GM19043 (cell line): Measurements from ENCODE around the gene BCR.

Source experiments
- ATAC-seq: cut with Tn5 transposase; IDR thresholded peaks from one replicate; pipeline ENCODE4 v1.9.1; 2021; ENCODE audit warnings: low read depth; ENCODE audit not compliant: unreplicated experiment

BCR gene

DNA sequence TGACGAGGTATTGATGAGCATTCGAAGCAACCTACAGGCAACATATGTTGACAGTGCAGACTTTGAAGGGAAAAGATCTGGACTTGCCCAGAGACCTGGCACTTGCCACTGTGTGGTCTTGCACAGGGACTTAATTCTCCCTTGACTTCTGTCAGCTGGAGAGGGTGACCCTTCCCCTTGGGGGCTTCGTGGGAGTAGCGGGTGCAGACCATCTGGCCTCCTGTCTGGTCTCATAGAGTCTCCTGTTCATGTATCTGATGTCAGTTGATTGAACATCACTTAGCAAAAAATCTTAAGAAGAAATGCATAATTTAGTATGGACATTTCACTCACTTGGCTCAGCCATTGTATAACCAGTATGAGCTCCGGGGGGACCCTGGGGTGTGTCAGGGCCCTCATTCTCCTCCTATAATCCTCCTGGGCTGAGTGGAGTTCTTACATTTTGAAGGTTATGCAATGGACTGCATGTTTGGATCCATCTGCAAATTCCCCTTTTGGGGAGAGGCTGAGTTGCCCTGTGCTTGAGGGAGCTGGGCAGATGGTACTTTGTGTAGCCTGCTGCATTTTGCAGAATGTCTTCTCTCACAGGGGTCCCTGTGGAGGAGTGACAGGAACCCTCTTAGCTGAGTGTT lies 13.0 kb downstream of the BCR start:
- no peak for ATAC-seq

DNA sequence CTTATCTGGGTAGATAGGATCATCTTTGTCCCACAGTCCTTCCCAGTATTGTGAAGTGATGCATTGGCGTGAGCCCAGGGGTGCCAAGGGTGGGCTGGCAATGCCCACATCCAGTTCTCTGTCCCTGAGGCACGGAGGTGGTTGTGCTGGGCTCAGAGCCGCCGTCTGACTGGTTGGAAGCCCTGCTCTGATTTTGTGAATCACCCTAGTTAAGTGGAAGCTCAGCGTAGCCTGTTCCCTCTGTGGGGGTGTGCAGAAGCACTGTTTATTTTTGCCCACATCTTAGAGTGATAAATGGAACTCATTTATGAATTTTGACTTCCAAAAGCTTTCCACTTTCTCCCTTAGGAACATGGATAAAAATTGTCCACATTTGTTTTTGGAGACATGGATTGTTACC lies 13.6 kb downstream of the BCR start:
- no peak for ATAC-seq

DNA sequence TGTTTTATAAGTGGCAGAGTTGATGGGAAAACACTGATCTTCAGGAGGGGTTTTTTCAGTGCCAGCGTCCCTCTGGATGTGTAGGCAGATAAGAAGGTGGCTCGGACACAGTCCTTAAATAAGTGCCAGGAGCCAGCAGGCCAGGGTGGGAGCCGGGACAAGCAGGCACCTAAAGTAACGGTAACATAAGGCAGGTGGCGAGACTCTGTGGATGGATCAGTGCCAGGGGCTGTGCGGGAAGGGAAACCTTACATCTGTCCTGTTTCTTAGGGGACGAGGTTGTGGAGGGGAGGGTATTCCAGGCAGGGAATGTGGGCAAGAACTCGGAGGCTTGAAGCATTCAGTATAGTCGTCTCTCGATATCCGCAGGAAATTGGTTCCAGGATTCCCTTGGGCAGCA lies 15.9 kb downstream of the BCR start:
- no peak for ATAC-seq

DNA sequence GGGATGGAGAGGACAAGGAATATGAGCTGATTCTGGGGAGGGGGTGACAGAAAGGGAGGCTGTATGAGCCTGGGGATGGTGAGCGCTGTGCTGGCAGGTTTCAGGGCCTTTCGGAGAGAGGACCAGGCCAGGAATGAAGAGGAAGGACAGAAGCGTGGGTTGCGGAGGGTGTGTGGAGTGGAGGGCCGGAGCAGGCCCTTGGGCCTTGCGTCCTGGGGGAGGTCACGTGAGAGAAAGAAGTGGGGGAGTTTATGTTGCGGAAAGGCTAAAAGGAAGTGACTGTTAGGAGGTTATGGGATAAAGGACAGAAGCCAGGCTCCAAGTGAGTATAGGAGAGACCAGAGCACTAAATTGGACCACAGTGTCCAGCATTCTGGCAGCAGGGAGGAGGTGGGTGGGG lies 17.5 kb downstream of the BCR start:
- no peak for ATAC-seq

DNA sequence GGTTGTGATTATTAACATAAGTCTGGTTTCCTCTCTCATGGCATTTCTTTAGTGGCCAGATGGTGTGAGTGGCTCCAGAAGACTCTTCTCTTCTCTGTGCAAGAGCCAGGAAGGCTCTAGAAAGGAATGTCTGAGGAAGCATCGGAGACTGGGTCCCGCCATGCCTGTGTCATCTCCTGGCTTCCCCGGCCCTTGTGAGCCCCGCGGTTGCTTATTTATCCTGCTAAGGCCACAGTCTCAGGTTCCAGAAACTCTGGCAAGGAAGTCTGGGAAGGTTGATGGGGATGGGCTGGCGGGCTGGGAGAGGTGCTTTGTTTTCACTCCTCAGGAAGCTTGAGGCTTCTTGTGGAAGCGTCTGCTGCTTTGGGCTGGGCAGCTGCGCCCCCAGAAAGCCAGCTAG lies 18.9 kb downstream of the BCR start:
- no peak for ATAC-seq

DNA sequence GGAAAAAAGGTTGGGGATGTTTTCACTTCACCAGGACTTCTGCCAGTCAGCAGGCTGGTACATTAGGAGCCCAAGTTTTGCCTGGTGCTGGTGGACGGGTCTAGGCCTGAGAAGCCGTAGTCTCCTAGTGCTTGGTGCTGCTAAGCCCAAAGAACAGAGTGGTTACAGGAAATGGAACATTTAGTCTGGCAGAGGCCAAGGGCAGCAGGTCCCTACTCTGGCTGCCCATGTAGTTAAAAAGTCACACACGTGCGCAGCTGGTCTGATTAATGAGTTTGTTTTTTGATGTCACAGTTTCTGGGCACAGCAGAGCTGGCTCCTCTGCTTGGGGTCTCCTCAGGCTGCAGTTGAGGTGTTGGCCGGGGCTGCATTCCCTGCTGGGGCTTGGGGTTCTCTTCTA lies 20.6 kb downstream of the BCR start:
- ATAC-seq: no peak

DNA sequence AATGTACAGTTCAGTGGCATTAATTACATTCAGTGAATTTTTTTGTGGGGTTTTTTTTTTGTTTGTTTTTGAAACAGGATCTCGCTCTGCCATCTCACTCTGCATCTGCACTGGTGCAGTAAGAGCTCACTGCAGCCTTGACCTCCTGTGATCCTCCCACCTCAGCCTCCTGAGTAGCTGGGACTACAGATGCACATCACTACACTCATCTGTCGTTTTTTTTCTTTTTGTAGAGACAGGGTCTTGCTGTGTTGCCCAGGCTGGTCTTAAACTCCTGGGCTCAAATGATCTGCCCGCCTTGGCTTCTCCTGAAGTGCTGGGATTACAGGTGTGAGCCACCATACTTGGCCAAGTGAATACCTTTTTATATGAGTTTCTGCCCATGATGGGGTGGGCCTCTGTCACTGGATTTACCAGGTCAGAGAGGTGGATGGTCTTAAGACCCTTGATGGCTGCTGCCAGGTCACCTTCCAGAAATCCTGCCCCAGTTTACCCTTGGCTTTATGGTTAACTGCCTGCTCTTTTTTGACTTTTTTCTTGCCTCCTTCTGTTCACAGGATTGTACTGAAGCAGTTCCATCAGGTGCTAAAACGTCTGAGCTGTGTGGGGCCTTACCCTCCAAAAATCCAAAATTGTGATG lies 22.6 kb downstream of the BCR start:
- ATAC-seq: no peak

DNA sequence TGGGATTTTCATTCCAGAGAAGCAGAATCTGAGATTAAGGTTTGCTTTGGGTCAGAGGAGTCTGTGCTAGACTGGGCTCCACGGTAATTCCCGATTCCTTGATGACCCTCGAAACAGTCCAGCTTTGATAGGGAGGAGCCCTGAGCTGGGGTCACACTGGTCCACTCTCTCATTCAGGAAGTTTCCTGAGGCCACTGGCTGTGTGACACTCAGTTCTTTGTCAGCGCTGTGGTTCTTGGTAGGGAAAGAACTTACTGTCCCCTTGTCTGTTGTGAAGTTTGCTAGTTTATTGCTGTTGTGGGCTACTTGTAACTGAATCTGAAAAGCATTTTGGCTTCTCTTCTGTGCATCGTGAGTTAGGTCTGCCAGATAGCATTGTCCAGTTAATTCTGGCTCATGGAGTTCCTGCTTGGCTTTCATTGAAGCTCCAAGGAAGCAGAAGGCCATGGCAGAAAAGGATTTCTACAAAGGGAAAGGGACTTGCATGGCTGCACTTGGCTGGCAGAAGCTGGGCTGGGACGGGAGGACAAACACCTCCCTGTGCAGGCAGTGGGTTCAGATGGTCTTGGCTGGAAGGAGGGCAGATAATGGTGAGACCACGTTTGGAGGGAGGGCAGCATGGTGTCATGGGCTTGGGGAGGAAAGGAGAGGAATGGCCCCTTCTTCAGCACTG lies 23.3 kb downstream of the BCR start:
- no peak for ATAC-seq

DNA sequence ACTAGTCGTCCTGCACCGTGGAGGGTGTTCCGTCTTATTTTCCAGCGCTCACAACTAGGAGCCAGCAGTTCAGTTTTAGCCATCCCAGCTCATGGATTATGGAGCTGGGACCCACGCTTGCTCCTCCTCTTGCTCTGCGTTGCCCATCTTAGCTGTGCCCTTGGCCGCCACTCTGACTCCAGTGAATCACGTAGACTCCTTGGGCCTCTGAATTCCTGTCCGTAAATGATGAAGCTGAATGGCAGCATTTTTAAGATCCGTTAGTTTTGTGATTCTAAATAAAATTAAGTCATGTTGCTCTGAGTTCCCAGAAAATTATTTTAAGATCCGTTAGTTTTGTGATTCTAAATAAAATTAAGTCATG lies 23.8 kb downstream of the BCR start:
- no peak for ATAC-seq

DNA sequence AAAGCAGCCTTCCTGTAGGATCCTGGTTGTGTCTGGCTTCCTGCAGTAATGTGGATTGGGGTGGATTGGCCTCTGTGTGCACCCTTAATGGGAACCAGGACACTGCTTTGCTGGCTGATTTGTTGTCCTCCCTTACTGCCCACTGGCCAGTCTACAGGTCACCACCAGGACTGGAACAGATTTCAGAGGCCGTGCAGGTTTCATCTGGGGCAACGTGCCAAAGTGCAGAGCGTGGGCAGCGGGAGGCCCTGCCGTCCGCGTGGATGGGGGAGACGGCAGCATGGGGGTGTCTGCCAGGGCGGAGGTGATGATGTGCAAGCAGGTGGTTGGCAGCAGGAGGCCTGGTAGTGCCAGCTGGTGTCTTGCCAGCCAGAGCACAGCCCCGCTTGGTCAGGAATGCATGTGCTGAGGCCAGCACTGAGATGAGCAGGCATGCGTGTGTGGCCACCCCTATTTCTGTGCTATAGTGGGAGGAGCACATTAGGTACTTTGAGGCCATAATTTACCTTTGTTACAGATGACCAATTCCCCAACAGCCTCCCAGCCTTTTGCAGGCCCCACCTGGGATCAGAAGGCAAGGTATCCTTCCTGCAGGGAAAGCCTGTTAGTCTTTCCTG lies 24.3 kb downstream of the BCR start:
- no peak for ATAC-seq

DNA sequence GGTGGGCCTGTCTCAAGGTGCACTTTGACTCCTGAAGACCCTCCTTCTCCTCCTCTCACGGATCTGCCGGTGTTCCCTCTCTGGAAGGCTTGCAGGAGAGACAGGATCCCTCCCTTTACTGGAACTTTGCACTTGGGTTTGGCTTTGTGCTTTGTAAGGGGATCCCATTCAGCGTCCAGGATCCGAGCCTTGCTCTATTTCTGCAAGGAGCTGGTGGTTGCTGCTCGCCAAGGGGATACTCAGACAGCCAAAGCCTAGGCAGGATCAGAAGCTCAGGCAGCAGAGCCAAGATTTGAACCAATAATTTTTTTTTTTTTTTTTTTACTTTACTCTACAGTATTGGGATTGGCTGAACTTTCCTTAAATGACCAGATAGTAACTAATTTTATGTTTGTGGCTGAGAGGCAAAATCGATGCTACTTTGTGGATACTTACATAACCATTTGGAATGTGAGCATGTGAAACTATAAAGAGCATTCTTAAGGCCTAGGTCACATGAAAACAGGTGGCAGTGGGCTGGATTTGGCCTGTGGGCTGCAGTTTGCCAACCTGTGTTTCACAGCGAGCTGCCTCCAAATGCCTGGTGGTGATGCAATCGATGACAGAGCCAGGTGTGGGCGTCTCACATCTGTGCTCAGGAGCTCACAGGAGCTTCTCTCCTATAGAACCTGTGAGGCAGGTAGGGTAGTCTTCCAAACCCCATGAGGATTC lies 25.2 kb downstream of the BCR start:
- no peak for ATAC-seq

DNA sequence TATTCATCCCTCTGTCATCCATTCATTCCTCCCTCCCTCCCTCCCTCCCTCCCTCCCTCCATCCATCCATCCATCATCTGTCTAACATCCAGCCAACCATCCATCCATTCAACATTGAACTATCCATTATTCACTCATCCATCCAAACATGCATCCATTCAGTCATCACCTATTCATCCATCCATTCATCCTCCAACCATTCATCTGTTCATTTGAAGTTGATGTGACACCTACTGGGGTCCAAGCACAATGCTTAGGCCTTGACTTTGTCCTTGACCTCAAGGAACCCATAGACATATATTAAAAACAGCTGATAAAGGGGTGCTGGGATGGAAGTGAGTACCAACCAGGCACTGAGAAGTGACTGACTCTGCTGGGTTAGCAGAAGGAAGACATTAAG lies 26.6 kb downstream of the BCR start:
- ATAC-seq: no peak

DNA sequence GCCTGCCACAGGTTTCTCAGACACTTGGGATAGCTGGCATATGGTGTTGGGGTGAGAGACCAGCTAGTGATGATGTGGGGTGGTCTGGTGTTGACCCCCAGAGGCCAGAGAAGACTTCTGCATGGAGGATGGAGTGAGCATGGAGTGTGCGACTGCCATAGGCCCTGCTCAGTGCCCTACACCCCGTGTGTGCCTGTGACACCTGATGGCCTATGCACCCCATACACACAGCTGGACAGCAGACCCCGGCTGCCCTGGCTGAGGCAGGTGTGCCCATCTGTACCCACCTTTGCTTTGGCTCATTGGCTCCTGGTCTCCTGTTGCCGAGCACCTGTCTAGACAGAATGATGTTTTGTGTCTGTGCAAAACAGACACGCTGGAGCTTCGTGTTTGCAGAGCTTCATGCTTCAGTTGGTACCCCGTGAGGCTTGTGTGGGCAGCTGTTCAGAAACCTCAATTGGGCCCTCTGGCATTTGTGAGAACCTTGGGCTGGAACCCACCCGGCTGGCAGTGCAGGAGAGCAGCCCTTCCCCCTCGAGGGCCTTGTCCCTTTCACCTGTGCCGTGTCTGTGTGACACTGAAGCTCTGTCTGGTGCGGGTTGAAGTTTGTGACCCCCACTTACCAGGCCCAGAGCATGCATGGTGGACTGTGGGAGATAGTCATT lies 27.6 kb downstream of the BCR start:
- no peak for ATAC-seq

DNA sequence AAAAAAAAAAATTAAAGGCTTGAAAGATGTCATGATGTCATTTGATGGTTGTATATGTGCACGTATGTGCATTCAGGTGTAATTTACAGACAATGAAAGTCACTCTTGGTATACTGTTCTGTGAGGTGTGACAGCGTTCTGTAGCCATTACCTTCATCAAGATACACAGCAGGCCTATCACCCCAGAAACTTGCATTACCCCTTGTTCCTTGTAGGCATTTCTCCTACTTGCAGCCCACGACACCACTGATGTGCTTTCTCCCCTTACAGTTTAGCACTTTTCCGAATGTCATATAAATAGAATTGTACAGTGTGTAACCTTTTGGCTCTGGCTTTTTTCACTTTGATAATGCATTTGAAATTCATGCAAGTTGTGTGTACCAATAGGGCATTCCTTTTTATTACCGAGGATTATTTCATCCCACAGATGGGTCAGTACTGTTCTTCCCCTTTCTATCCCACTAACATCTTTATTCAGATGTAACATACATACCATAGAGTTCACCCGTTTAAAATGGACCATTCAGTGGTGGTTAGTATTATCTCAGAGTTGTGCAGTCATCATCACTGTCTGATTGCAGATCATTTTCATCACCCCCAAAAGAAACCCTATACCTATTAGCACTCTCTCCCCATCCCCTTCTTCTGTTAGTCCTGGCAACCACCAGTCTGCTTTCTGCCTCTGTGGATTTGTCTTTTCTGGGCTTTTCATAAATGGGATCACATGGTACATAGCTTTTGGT lies 30.3 kb downstream of the BCR start:
- ATAC-seq: no peak

DNA sequence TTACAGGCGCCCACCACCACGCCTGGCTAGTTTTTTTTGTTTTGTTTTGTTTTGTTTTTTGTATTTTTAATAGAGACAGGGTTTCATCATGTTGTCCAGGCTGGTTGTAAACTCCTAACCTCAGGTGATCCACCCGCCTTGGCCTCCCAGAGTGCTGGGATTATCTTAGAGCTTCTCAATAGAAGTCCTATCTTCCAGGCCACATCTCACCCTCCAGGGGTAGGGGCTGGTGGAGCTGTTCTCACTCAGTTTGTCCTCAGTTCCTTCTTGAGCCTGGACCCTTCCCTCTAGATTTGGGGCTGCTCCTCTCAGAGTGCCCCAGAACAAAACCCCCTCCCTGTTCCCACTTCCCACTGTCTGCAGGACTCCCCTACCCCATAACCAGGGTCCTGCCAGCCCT lies 31.3 kb downstream of the BCR start:
- no peak for ATAC-seq

DNA sequence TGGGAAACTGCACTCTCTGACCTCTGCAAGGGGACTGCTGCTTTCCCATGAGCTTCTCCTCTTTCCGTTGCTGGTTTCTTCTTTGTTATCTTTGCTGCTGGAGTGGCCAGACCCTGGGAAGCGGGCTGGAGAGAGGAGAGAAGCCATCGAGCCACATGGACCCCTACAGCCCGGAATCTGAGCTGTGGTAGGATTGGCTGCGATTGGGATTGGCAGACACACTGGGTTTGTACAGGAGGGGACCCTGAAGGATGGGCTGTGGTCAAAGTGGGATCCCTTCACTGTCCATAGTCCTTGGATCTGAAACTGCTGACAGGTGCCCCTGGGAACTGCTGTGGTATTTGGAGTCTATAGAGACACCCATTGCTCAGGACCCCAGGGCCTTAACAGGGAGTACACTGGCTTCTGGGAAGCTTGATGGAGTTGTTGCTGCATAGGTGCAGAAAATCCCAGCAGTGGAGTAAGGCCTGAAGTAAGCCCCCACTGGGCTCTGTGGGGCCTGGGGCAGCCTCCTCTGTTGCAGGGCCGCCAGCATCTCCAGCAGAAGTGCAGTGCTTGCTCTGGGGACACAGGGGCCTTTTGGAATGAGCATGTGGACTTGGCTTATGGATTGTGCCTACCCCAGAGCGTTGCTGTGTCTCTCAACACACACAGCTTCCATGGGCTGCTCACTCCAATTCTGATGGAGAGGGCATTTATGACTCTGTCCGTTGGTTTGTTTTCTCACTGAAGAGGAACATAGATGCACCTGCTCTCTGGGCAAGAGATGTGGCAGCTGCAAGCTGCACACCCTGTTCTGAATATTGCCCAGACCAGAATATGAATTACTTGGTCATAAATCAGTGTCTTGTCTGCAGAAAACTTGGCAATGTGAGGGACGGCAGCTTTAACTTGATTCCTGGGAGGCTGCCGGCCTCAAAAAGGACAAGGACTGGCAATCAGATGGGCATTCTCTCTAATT lies 32.0 kb downstream of the BCR start:
- no peak for ATAC-seq

DNA sequence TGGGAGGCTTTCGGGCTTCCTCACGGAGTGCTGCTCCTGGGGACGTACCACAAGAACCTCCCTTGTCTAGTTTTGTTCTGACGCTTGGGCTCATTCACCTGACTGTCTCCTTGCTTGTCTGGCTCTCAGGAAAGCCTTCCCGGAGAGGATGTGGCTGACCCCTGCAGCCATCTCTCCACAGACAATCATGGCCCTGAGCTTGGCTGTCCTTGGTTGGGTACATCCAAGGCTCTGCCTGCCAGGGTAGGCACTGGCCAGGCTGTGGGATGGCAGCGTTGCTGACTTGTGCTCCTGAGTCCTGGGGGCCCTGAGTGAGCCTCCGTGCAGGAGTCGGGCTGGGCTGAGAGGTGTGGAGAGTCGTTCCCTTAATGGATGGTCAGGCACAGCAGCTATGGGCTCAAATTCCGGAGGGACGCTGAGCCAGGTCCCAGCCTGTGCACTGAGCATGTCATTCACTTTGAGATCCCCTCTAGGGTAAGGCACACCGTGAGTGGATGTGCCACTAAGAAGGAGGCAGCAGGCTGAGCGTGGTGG lies 32.8 kb downstream of the BCR start:
- no peak for ATAC-seq

DNA sequence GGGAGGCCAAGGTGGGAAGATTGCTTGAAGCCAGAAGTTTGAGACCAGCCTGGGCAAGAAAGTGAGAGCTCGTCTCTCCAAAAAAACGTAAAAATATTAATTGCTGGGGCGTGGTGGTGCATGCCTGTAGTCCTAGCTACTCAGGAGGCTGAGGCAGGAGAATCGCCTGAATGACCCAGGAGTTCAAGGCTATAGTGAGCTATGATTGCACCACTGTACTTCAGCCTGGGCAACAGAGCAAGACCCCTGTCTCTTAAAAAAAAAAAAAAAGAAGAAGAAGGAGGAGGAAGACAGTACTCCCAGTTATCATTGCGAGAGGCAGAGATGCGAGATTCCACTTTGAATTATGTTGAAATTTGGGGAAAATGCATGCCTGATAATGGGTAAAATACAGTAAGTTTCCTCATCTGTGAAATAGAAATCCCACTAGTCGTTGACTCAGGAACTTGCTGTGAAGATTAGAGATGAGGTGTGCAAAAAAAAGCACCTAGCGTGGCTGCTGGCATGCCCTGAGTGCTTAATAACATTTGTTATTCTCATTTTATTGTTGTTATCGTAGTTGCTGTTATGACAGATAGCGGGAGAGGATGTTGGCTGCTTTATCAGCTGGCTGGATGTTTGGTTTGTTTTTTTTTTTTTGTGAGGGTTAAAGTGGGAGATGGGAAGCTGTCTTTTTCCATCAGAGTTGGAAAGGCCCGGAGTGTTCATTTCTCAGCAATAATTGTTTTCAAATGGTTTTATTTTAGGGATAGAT lies 33.4 kb downstream of the BCR start:
- no peak for ATAC-seq
